LHCN-M2 (cell line): ENCODE results near the gene C21orf58. TPM values are rescaled to one million over a fixed set of nuclear protein-coding genes. Genes with fewer than 3 reads are reported as not detected.
"Not testable (repeated sequence)": the region's sequence is repeated elsewhere in the genome, so short reads cannot be mapped to it uniquely, and the experiment has no call there.

Experiments used
- DNase-seq: peaks from one replicate; pipeline ENCODE4 v3.0.0-alpha.2; 2012; ENCODE audit warnings: low read depth
- total RNA-seq: library from RNA; depleted of rRNA; stranded (reverse); fragments of >200 nt; gene quantifications from 2 replicates; pipeline ENCODE4 v1.2.3, GENCODE V29; 2014

Gene C21orf58
- total RNA-seq, 1 experiment from 2014 or later: 17.2 TPM

DNA sequence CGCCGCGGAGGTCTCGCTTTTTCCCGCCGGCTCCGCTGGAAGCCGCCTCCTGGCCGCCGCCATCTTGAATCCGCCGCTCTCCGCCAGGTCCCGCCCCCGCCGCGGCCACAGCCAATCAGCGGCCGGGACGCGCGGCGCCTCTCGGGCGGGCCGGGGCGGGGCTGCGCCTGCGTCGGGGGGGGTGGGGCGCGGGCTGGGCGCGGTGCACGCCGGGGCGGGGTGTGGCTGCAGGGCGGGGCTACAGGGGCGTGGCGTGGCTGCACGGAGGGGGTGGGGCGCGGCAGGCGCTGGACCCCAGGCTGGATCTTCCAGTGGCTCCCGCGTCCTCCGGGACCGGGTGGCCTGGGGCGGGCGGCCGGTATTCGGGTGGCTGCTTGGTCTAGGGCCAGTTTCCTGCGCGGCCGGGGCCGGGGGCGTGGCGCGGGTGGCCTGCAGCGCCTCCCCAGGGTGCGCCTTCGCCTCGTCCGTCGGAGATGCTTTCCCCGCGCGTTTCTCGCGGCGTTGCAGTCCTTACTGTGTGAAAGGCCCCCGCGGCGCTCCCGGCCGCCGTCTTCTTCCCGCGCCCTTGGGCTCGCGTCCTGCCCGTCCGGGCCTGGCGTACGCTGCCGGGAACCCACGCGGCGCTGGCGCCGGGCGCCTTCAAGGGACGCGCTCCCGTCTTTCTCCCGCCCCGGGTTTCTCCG is 861 bp upstream of the C21orf58 start:
- peak; percentile 71 for DNase-seq

- DNase-seq: peak; percentile 15
Observed at GRCh38 chr21:46323227-46323709, 402 bp downstream of the C21orf58 start.

DNA sequence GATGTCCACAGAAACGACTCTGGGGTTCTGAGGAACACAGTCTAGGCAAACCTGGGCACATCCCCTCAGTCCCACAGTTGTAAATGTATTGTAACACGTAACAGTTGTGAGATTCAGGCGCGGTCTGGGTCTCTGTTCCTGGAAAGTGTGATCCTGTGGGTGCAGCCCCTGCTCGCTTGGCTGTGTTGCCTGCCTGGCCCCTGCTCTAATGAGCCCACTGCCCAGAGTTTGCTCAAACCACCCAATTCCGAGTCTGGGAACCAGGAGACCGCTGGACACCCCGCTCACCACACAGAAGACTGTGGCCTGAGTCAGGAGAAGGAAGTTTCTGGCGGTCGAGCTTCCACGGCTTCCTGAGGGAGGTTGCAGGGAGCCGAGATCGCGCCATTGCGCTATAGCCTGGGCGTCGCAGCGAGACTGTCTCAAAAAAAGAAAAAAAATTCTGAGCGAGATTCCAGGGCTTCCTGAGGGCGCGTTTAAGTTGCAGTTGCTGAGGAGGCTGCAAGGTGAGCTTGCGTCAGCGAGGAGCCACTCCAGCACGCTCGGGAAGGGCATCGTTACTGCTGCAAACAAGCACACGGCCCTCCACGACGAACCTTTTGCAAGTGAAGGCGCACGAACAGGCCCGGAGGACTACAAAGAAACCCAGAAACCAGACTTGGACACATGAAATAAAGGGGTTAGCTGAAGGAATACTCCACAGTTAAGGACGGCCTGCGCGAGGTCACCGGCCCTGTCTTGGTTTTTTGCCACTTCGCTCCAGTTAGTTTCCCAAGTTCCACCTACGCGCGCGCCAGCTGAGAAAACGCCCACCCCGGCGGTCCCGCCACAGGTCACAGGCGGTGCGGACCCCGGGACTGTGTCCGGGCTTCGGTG is 1.1 kb downstream of the C21orf58 start:
- peak; percentile 41 for DNase-seq

GRCh38 chr21:46320331-46320801 is 3.3 kb downstream of the C21orf58 start:
- DNase-seq: no peak

GRCh38 chr21:46319186-46319585 is 4.5 kb downstream of the C21orf58 start:
- DNase-seq: no peak

DNA sequence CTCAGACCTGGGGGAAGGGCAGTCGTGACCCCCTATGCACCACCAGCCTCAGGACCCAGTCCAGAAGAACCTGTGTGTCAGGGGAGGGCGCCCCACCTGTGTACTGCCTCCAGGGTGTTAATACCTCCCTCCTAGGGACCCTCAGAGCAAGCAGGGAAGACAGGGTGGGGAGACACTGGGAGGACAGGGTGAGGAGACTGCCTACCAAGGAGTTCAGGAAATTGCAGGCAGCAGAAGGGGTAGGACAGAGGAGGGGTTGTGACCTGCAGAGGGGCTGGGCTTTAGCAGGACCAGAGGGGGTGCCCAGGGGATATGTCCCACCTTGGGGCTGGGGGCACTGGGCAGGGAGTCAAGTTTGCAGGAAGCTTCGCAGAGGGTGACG is 5.2 kb downstream of the C21orf58 start:
- no peak for DNase-seq

DNA sequence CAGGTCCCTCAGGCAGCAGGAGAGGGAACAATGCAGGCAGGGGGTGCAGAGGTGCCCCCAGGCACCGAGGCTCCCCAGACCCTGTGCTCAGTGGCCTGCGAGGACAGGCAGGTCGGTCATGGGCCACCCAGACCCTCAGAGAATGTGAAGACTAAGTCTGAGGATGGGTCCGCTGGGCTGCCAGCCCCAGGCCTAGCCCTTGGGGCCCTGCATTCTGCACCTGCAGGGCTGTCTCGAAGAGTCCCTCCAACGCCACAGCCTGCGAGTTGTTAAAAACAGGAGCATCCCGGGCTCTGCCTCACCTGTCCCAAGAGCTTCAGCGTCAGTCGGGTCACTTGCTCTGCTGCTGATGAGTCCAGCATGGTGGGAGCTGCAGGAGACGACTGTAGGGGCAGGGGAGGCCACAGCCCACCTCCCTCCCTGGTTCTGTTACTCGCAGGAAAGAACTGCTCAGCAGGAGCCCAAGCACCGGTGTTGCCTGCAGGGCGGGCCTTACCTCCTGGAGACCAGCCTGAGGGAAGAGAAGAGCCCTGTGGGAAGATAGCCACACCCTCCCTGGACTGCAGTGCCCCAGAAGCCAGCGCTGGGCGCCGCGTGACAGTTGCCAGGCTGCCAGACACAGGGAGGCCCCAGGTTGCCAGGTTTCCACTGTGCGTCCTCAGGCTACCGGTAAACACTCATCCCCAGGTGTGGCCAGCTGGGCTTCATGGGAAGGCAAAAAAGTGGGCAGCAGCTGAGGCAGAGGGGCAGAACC is 5.8 kb downstream of the C21orf58 start:
- no peak for DNase-seq

DNA sequence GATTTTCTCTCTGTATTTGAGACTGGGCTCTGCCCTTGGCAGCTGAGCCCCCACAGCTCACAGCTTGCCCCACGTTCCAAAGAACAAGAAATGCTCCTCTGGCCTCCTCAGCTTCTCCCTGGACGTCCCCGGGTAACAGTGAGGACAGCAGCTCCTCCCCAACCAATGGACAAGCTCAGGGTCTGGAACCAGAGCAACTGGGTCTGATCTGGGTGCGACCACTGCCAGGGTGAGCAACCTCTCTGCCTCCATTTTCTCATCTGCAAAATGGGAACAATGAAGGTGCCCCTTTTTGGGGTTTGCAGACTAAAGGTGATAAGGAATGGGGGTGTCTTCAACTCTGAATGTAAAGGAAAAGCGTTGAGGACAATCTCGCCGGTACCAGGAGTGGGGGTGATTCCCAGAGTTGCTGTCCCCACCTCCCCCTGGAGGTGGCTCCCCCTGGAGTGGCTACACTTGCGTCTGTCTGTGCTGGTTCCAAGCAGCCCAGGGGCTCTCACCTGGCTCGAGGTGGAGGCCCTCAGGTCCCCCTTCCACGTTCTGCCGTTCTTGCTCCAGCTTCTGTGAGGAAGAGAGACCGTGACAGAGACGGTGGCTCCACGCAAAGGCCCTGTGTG is 6.9 kb downstream of the C21orf58 start:
- DNase-seq: no peak

DNA sequence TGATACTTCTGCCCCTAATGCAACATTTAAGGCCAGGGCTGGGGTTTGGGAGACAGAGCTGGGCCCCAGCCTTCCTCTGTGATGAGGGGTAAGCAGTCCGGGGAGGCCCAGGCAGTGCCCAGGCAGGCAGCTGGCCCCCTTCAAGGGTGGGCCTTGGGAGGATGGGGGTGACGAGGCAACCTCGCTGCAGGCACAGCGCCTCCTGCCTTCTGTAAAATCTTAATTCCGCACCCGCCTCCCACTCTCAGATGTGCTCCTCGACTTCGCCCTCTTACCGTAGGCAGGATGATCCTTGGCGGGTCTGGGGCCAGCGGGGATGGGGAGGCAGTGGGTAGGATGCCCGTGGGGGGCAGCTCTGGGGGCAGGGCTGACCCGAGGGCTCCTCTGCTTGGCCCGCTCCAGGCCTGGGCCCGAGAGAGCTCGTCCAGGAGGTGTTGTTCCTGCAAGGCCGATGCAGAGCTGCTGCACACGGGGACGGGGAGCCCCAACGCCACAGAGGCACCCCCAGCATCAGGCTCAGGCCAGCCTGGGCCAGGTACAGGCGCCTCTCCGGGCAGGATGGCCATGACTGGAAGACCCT is 9.1 kb downstream of the C21orf58 start:
- DNase-seq: no peak

DNA sequence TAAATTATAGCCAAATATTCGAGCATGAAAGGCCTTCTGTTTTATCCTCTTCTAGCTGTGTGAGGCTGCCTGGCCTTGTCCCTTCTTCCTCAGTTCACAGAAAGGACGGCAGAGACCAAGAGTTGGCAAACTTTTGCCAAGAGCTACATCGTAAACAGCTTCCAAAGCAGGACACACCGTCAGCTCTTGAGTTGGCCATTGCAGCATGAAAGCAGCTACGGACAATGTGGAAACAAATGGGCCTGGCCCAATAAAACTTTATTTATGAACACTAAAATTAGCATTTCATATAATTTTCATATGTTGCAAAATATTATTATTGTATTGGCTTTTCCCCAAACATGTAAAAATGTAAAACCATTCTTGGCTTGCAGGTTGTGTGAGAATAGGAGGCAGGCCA is 10.7 kb downstream of the C21orf58 start:
- no peak for DNase-seq

- no peak for DNase-seq
Observed at GRCh38 chr21:46311568-46311967, 12.1 kb downstream of the C21orf58 start.

- DNase-seq: not testable (repeated sequence)
Observed at GRCh38 chr21:46310260-46310659, 13.4 kb downstream of the C21orf58 start.

GRCh38 chr21:46308431-46308830 is 15.2 kb downstream of the C21orf58 start:
- peak; percentile 42 for DNase-seq

- peak; percentile 96 for DNase-seq
Observed at GRCh38 chr21:46307625-46308024, 16.0 kb downstream of the C21orf58 start.

DNA sequence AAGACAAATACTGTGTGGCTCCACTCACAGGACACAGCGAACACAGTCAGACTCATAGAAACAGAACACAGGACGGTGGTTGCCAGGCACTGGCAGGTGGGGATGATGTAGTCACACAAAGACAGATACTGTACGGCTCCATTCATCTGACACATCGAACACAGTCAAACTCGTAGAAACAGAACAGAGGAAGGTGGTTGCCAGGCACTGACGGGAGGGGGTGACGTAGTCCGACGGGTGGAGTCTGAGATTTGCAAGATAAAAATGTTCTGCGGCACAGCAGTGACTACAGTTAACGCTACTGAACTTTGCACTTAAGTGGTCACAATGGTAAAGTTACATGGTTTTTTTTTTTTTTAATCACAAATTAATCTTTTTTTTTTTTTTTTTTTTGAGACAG is 18.7 kb downstream of the C21orf58 start:
- DNase-seq: no peak

- DNase-seq: no peak
Observed at GRCh38 chr21:46304437-46304836, 19.2 kb downstream of the C21orf58 start.

- DNase-seq: no peak
Observed at GRCh38 chr21:46301759-46302158, 21.9 kb downstream of the C21orf58 start.

GRCh38 chr21:46299167-46299566 is 24.5 kb downstream of the C21orf58 start:
- no peak for DNase-seq

DNA sequence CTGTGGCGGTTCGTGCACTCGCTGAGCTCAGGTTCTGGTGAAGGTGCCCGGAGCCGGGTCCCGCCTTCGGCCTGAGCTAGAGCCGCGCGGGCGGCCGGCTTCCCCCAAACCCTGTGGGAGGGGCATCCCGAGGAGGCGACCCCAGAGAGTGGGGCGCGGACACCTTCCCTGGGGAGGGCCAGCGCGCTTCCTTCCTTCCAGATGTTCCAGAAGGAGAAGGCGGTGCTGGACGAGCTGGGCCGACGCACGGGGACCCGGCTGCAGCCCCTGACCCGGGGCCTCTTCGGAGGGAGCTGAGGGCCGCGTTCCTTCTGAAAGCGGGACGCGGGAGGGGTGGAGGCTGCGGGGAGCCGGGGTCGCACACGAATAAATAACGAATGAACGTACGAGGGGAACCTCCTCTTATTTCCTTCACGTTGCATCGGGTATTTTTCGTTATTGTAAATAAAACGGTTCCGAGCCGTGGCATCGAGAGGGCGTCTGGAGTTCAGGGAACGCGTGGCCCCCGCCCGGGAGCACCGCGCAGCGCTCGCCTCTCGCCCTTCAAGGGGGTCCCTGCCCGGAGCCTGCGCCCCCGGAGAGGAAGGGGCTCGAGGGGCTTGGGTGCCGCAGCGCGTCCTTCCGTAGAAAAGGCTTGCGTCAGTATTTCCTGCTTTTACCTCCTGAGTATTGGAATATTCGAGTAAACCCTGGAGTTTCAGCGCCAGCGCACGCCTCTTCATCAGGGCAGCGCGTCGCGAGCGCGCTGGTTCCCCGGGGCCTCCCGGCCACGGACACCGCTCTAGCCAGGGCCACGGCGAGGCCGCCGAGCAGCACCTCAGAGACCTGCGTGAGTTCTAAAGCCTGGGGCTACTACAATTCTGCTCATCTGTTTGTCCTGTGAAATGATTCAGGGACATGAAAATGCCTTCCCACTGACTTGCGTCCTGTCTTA is 26.1 kb downstream of the C21orf58 start:
- DNase-seq: no peak
